ENCODE measurements around the gene ZNF777. TPM values are rescaled to one million over a fixed set of nuclear protein-coding genes. Genes with fewer than 3 reads are reported as not detected.

Gene ZNF777
- total and polyA plus RNA-seq, 8 donors: 9.3 to 14.0 (median 11.9) TPM

GRCh38 chr7:149501651-149502050, 40.8 kb upstream of the ZNF777 start:
- Histone ChIP-seq H3K36me3 (no peaks in the 10 kb centered on the region), H3K9me3 (peaks cover 0 to 12% of the 10 kb centered on the region in 2 donors), H3K4me3 (no peak overlapping the region), H3K27me3 (no peaks in the 10 kb centered on the region), H3K27ac (no peak overlapping the region), H3K4me1 (peaks cover 0 to 7% of the 10 kb centered on the region in 2 donors)
- DNase-seq: no peak
- intact Hi-C loops (cut with DNase I): no loop called here
- no peak for ATAC-seq
- no peak for TF ChIP-seq CTCF (IDR thresholded peaks at IDR 0.05)

GRCh38 chr7:149500910-149501309, 40.0 kb upstream of the ZNF777 start:
- H3K9me3 ChIP-seq: peaks cover 0 to 6% of the 10 kb centered on the region in 2 donors
- no peaks in the 10 kb centered on the region for H3K27me3 ChIP-seq
- H3K36me3 ChIP-seq: no peaks in the 10 kb centered on the region
- peaks cover 2 to 14% of the 10 kb centered on the region in 2 donors for H3K4me1 ChIP-seq
- no peak overlapping the region for H3K4me3 ChIP-seq
- H3K27ac ChIP-seq: no peak overlapping the region
- ATAC-seq: no peak
- TF ChIP-seq CTCF (IDR thresholded peaks at IDR 0.05): no peak
- intact Hi-C loops (cut with DNase I): no loop called here
- DNase-seq: peak in 2 of 4 donors; percentile 39 to 56

GRCh38 chr7:149500201-149500600, 39.3 kb upstream of the ZNF777 start:
- no peak overlapping the region for H3K27ac ChIP-seq
- H3K4me3 ChIP-seq: no peak overlapping the region
- no peak for TF ChIP-seq CTCF (IDR thresholded peaks at IDR 0.05)
- intact Hi-C loops (cut with DNase I): no loop called here
- ATAC-seq (no peak), DNase-seq (no peak)
- peaks cover 9 to 21% of the 10 kb centered on the region in 2 donors for H3K4me1 ChIP-seq
- no peaks in the 10 kb centered on the region for H3K36me3 ChIP-seq
- peaks cover 0 to 3% of the 10 kb centered on the region in 2 donors for H3K9me3 ChIP-seq
- no peaks in the 10 kb centered on the region for H3K27me3 ChIP-seq

GRCh38 chr7:149498811-149499210, 37.9 kb upstream of the ZNF777 start:
- H3K9me3 ChIP-seq: no peaks in the 10 kb centered on the region
- intact Hi-C loops (cut with DNase I): no loop called here
- peaks cover 12 to 34% of the 10 kb centered on the region in 2 donors for H3K4me1 ChIP-seq
- ATAC-seq (no peak), DNase-seq (no peak)
- H3K27me3 ChIP-seq: no peaks in the 10 kb centered on the region
- H3K4me3 ChIP-seq: no peak overlapping the region
- no peak overlapping the region for H3K27ac ChIP-seq
- TF ChIP-seq CTCF (IDR thresholded peaks at IDR 0.05): no peak
- peaks cover 0 to 5% of the 10 kb centered on the region in 2 donors for H3K36me3 ChIP-seq

GRCh38 chr7:149497467-149498261, 36.8 kb upstream of the ZNF777 start, which contains the start of gene ZNF746:
TSS of gene ZNF746 (minus strand) at chr7:149497809. CDS start at chr7:149497536, 273 bp downstream.
- Histone ChIP-seq H3K36me3 (peaks cover 0 to 17% of the 10 kb centered on the region in 2 donors), H3K4me3 (peak within 1 kb of the TSS; percentile 53 to 73), H3K27me3 (no peaks in the 10 kb centered on the region), H3K27ac (peak within 1 kb of the TSS; percentile 80 to 83), H3K9me3 (no peaks in the 10 kb centered on the region), H3K4me1 (peaks cover 12 to 34% of the 10 kb centered on the region in 2 donors)
- DNase-seq: peak; percentile 62 to 98 (median 84)
- peak; percentile 39 to 61 for TF ChIP-seq CTCF (IDR thresholded peaks at IDR 0.05)
- peak; percentile 95 for ATAC-seq
- intact Hi-C loops (cut with DNase I): no loop called here

Measured in left lung (tissue), 10 donors.